WI38 (cell line): Measurements from ENCODE around the gene ARL13B.

Experiments
- H3K4me3 ChIP-seq: 2 replicates; pipeline ENCODE4 v1.5.1; 2011; ENCODE audit warnings: low read depth, mild to moderate bottlenecking, control low read depth, low read length
- TF ChIP-seq, protein P1 (sequence below): IDR thresholded peaks from 2 replicates; pipeline ENCODE4 v1.5.1; 2012; ENCODE audit warnings: low read depth, mild to moderate bottlenecking, control low read depth, low read length

ARL13B gene

DNA sequence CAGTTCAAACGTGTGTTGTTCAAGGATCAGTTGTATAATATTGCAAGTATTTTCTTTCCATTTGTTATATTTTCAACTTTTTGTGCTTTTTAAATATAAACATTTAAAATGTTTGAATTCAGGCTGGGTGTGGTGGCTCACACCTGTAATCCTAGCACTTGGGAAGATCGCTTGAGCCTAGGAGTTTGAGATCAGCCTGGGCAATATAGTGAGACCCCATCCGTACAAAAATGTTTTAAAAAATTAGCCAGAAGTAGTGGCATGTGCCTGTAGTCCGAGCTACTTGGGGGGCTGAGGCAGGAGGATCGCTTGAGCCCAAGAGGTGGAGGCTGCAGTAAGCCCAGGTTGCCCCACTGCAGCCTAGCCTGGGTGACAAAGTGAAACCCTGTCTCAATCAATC, 4.7 kb downstream of the ARL13B start:
- TF ChIP-seq, protein P1, sequence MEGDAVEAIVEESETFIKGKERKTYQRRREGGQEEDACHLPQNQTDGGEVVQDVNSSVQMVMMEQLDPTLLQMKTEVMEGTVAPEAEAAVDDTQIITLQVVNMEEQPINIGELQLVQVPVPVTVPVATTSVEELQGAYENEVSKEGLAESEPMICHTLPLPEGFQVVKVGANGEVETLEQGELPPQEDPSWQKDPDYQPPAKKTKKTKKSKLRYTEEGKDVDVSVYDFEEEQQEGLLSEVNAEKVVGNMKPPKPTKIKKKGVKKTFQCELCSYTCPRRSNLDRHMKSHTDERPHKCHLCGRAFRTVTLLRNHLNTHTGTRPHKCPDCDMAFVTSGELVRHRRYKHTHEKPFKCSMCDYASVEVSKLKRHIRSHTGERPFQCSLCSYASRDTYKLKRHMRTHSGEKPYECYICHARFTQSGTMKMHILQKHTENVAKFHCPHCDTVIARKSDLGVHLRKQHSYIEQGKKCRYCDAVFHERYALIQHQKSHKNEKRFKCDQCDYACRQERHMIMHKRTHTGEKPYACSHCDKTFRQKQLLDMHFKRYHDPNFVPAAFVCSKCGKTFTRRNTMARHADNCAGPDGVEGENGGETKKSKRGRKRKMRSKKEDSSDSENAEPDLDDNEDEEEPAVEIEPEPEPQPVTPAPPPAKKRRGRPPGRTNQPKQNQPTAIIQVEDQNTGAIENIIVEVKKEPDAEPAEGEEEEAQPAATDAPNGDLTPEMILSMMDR, result no peak
- H3K4me3 ChIP-seq, result no peak overlapping the region

DNA sequence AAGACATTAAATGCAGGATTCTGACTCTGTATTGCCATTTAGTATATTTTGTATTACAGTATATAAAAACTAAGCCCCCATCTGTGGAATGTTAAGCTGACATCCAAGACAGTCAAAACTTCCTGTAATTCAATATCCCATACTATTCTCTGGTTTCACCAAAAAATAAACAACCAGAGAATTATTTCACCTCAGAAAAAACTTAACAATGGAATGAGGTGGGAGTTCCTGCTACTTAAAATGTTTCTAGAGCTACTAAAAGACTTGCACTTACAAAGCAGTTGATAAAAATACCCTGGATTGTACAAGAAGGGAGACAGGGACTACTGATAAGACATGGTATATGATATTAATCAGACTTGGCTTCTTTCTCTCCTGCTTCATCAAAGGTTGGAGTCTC, 8.3 kb downstream of the ARL13B start:
- TF ChIP-seq, protein P1, result no peak
- no peak overlapping the region for H3K4me3 ChIP-seq

DNA sequence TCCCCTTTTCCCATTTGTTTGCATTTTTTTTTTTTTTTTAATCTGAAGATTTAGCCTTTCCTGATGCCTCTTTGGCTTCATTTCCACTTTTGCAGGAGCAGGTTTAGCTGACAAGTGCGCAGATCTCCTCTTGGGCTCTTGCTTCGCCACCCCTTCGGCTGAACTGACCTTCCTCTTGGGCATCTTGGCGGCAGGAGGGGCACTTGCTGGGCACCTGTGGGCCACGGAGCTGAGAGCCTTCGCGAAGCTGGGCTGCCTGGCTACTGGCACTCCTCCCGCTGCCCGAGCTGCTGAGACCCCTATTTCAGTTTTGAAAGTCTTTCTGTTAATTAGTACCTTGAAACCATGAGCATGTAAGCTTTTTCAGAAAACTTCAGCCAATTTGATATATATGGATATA, 8.8 kb downstream of the ARL13B start:
- TF ChIP-seq, protein P1, result no peak
- H3K4me3 ChIP-seq, result no peak overlapping the region

DNA sequence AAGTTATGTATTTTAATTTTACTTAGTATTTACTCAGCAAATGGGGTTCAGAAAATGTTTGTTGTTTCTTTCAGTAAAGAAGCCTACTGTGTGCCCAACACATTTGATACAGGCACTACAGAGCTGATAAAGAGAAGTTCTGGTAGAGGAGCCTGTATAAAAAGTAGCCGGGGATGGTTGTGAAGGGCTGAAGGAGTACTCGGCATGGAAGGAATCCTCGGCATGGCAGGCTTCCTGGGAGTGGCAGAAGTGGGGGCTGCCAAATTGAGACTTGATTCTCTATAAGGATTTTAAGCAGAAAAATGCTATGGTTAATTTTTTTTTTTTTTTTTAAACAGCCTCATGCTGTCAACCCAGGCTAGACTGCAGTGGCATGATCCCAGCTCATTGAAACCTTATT, 9.3 kb downstream of the ARL13B start:
- TF ChIP-seq, protein P1, result no peak
- H3K4me3 ChIP-seq, result no peak overlapping the region

DNA sequence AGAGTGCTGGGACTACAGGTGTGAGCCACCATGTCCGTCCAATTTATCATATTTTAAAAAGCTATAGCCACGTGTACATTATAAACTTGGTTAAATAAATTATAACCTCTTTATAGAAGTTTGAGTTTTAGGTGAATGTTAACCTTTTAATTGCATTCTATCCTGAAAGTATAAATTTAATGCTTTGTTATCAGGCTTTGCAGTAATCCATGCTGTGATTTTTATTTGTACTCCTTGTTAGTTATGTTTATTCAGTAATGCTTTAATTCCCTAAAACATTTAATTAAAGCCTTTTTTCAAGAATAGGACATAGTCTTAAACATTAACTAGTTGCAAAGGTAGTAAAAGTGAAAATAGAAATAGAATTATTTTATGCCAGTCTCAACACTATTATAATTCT, 11.7 kb downstream of the ARL13B start:
- TF ChIP-seq, protein P1, result no peak
- no peak overlapping the region for H3K4me3 ChIP-seq

DNA sequence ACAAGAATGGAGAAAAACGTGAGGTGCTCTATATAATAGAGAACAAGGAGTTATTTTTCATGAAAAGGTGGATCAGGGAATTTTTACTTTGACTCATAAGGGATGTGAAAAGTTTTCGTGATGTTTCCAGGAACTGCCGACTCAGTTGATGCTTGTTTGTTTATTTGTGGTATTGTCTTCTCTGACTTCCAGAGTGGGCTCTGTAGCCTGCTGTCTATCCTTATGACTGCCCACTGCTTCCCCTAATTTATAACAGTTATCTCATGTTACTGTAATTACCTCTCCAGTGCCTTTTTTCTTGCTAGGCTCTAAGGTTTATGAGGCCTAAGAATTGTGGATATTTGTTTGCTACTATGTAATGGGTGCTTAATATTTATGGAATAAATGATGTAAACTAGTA, 12.3 kb downstream of the ARL13B start:
- TF ChIP-seq, protein P1, result no peak
- H3K4me3 ChIP-seq, result no peak overlapping the region

DNA sequence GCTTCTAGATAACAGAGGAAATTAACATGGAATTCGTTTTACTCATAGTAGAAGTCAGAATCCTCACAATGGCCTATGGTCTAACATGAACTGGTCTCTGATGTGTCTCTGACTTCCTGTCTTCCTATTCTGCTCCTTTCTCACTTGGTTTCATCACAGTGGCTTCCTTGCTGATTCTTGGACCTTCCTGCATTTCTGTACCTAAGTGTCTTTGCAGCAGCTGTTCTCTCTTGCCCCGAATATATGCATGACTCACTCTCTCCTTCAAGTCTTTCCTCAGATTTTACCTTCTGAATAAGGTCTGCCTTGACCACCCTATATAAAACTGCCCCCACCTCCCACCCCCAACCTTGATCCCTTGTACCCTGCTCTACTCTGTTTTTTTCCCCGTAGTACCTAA, 14.1 kb downstream of the ARL13B start:
- H3K4me3 ChIP-seq, result no peak overlapping the region
- TF ChIP-seq, protein P1, result no peak

DNA sequence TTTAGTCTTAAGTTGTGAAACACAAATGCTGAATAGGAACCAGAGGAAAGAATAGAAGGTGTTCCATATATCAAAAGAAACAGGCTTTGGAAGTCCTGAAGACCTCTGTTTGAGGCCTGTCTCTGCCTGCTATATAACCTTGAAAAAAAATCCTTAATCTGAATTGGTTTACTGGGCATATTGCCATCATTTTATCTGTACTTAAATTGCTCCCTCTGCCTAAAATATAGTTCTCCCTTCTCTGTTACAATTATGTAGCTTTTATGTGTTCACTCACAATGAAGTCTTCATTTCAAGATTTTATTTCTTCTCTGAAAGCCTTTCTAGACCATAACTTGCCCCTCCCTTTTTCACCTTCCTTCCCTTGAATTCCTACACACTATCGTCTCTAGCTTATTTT, 21.2 kb downstream of the ARL13B start:
- TF ChIP-seq, protein P1, result no peak
- H3K4me3 ChIP-seq, result no peak overlapping the region
